HepG2 (cell line): ENCODE data around the gene NLRC5. TPM values are rescaled to one million over a fixed set of nuclear protein-coding genes. Genes with fewer than 3 reads are reported as not detected.

Source experiments
- ATAC-seq: fragments of 200-7000 bp; cut with Tn5 transposase; 3 replicates; pipeline ENCODE4 v1.9.1; 2020; ENCODE audit warnings: mild to moderate bottlenecking, moderate library complexity
- BruUV-seq: library from RNA; stranded (reverse); fragments of 400-500 nt; replicated peaks from 2 replicates; lab custom pipeline; 2021; lab: Mats Ljungman, UMichigan
- CTCF ChIA-PET: fragments of 300-600 bp; formaldehyde crosslinking; extraction: SDS; loops from one replicate; lab custom pipeline; 2021; ENCODE audit warnings: low total read pairs, inconsistent platforms, low intra/inter-chr PET ratio; lab: Yijun Ruan, JAX
- POLR2A ChIA-PET: fragments of 350-600 bp; sonication (Branson Sonifier 250); formaldehyde crosslinking; loops from one replicate; lab custom pipeline; 2020; ENCODE audit warnings: antibody characterized with exemption, inconsistent platforms; lab: Yijun Ruan, JAX
- DNase-seq: peaks from one replicate; pipeline ENCODE4 v3.0.0-alpha.2; 2015; ENCODE audit warnings: low spot score
- FAIRE-seq: peaks from 3 replicates; lab custom pipeline; 2011; peaks lifted over from hg19 to GRCh38; lab: Jason Lieb, UNC
- H2AFZ ChIP-seq: one replicate; pipeline ENCODE4 v1.6.1; 2011; ENCODE audit warnings: low read length, inconsistent platforms
- H3K27ac ChIP-seq: fragments of 300-600 bp; 3 replicates; pipeline ENCODE4 v1.8.0; 2011; ENCODE audit warnings: mixed run types, mild to moderate bottlenecking, mixed read lengths, low read length, inconsistent platforms; ENCODE audit not compliant: insufficient read depth; ENCODE audit errors: extremely low read length
- H3K27me3 ChIP-seq, 2 experiments: fragments of 200-600 bp in 1 of 2; 2 replicates in 1 of 2; 3 replicates in 1 of 2; pipeline versions ENCODE4 v1.6.0 to v1.8.0; 2011; ENCODE audit warnings: low read length in 2 of 2, mild to moderate bottlenecking in 2 of 2, moderate library complexity in 2 of 2, inconsistent platforms in 1 of 2; ENCODE audit not compliant: insufficient read depth in 2 of 2, control insufficient read depth in 1 of 2
- H3K36me3 ChIP-seq, 2 experiments: fragments of 200-600 bp in 1 of 2; replicated peaks in 1 of 2; 2 replicates in 1 of 2; 3 replicates in 1 of 2; pipeline versions ENCODE4 v1.5.1 to v1.8.0; 2011; ENCODE audit warnings: low read length in 2 of 2, inconsistent platforms in 1 of 2; ENCODE audit not compliant: insufficient read depth in 2 of 2, control insufficient read depth in 1 of 2
- H3K4me1 ChIP-seq: 2 replicates; pipeline ENCODE4 v1.5.1; 2012; ENCODE audit warnings: low read length, inconsistent platforms; ENCODE audit not compliant: insufficient read depth
- H3K4me2 ChIP-seq: 2 replicates; pipeline ENCODE4 v1.6.0; 2011; ENCODE audit warnings: low read depth, low read length, inconsistent platforms
- H3K4me3 ChIP-seq, 3 experiments: fragments of 200-600 bp in 1 of 3; sonication (generic), shearing (Covaris generic) in 1 of 3; replicated peaks in 1 of 3; 2 replicates each; pipeline ENCODE4 v1.5.1; 2011 to 2016; ENCODE audit warnings: low read length in 3 of 3, inconsistent platforms in 2 of 3, low read depth in 2 of 3, mild to moderate bottlenecking in 2 of 3, control low read depth in 1 of 3, mixed read lengths in 1 of 3; ENCODE audit not compliant: insufficient read depth in 1 of 3
- H3K79me2 ChIP-seq: one replicate; pipeline ENCODE4 v1.6.1; 2011; ENCODE audit warnings: low read length, inconsistent platforms; ENCODE audit not compliant: insufficient read depth
- H3K9ac ChIP-seq: 2 replicates; pipeline ENCODE4 v1.6.0; 2011; ENCODE audit warnings: mild to moderate bottlenecking, low read depth, low read length, inconsistent platforms; ENCODE audit not compliant: insufficient read depth
- H3K9me3 ChIP-seq: 2 replicates; pipeline ENCODE4 v1.5.1; 2012; ENCODE audit warnings: mild to moderate bottlenecking, low read length
- H4K20me1 ChIP-seq: 2 replicates; pipeline ENCODE4 v1.6.0; 2011; ENCODE audit warnings: inconsistent platforms, mild to moderate bottlenecking, low read length, moderate library complexity; ENCODE audit not compliant: insufficient read depth
- HOXA9 ChIP-seq: sonication (generic); formaldehyde crosslinking; IDR thresholded peaks from 2 replicates; pipeline ENCODE4 v1.8.1; 2022; ENCODE audit warnings: missing genetic modification reagents, mild to moderate bottlenecking, moderate library complexity, borderline replicate concordance
- NFE2L2 ChIP-seq: fragments of 150-350 bp; IDR thresholded peaks from 2 replicates; pipeline ENCODE4 v1.6.1; 2014; ENCODE audit warnings: low read length
- RARG ChIP-seq: sonication (generic); formaldehyde crosslinking; IDR thresholded peaks from 2 replicates; pipeline ENCODE4 v1.4.0; 2020; ENCODE audit warnings: low read depth, mild to moderate bottlenecking, missing genetic modification reagents
- SP5 ChIP-seq: IDR thresholded peaks from 2 replicates; pipeline ENCODE4 v1.6.1; 2016; ENCODE audit warnings: low read depth, borderline replicate concordance
- YY1 ChIP-seq: IDR thresholded peaks from 2 replicates; pipeline ENCODE4 v1.6.1; 2011; ENCODE audit warnings: low read length, low read depth, moderate library complexity, mild to moderate bottlenecking; ENCODE audit not compliant: insufficient read depth, insufficient replicate concordance
- ZNF441 ChIP-seq: sonication (generic); formaldehyde crosslinking; IDR thresholded peaks from 2 replicates; pipeline ENCODE4 v1.7.0; 2021; ENCODE audit warnings: missing genetic modification reagents, borderline replicate concordance
- ZNF460 ChIP-seq: sonication (generic); formaldehyde crosslinking; IDR thresholded peaks from 2 replicates; pipeline ENCODE4 v1.5.1; 2020; ENCODE audit warnings: missing genetic modification reagents, mild to moderate bottlenecking, borderline replicate concordance
- ZNF615 ChIP-seq: sonication (generic); formaldehyde crosslinking; IDR thresholded peaks from 2 replicates; pipeline ENCODE4 v1.5.0; 2020; ENCODE audit warnings: mild to moderate bottlenecking, missing genetic modification reagents, borderline replicate concordance
- ZNF768 ChIP-seq: sonication (generic); formaldehyde crosslinking; IDR thresholded peaks from 2 replicates; pipeline ENCODE4 v1.4.0; 2020; ENCODE audit warnings: missing genetic modification reagents
- ZNF792 ChIP-seq: IDR thresholded peaks from 2 replicates; pipeline ENCODE4 v1.6.1; 2016
- WGBS: methylation state at CpG from one replicate; pipeline ENCODE4 v1.1.6; 2017; ENCODE audit warnings: low lambda C conversion rate; 5-methylcytosine and 5-hydroxymethylcytosine counted together
- in situ Hi-C: cut with HindIII; loops from 2 replicates; pipeline ENCODE4 v1.10.0; 2017; ENCODE audit warnings: low pct_unique_long_range_greater_than_20kb; ENCODE audit not compliant: extremely low pct_ligation_motif_present
- intact Hi-C: fragments of 100-400 bp; cut with micrococcal nuclease; formaldehyde crosslinking; loops from one replicate; pipeline ENCODE4 v1.10.0; 2022; ENCODE audit not compliant: unreplicated experiment
- polyA plus RNA-seq, 8 experiments: library from polyadenylated mRNA; depleted of rRNA in 3 of 8; stranded (reverse) in 7 of 8; unstranded in 1 of 8; fragments of >200 nt; fragmentation: Illumina TruSeq in 4 of 8; extraction: Trizol in 4 of 8; gene quantifications; 2 replicates each; pipeline versions ENCODE4 v1.2.1 to v1.2.3, GENCODE V29; 2011 to 2016; ENCODE audit warnings: low read depth in 4 of 8, missing spikeins in 1 of 8, mixed read lengths in 1 of 8; ENCODE audit not compliant: insufficient read depth in 1 of 8
- total RNA-seq, 5 experiments: library from RNA; depleted of rRNA; stranded (reverse); fragments of >200 nt; fragmentation: Illumina TruSeq; extraction: Trizol; gene quantifications; 2 replicates each; pipeline ENCODE4 v1.2.3, GENCODE V29; 2016; ENCODE audit warnings: low read depth in 1 of 5
- TF ChIP-seq, protein P1 (sequence below): sonication (generic); formaldehyde crosslinking; IDR thresholded peaks from 2 replicates; pipeline ENCODE4 v1.8.1; 2023; ENCODE audit warnings: mild to moderate bottlenecking, moderate library complexity, missing genetic modification reagents
- TF ChIP-seq, protein P2 (sequence below): sonication (generic); formaldehyde crosslinking; IDR thresholded peaks from 2 replicates; pipeline ENCODE4 v1.4.0; 2020; ENCODE audit warnings: missing genetic modification reagents, borderline replicate concordance

NLRC5 gene
- total and polyA plus RNA-seq, 2 of the 13 experiments (the other 11 are each of a cell fraction or from before 2014, with no cell fraction given) = 6.3 to 12.7 TPM

DNA sequence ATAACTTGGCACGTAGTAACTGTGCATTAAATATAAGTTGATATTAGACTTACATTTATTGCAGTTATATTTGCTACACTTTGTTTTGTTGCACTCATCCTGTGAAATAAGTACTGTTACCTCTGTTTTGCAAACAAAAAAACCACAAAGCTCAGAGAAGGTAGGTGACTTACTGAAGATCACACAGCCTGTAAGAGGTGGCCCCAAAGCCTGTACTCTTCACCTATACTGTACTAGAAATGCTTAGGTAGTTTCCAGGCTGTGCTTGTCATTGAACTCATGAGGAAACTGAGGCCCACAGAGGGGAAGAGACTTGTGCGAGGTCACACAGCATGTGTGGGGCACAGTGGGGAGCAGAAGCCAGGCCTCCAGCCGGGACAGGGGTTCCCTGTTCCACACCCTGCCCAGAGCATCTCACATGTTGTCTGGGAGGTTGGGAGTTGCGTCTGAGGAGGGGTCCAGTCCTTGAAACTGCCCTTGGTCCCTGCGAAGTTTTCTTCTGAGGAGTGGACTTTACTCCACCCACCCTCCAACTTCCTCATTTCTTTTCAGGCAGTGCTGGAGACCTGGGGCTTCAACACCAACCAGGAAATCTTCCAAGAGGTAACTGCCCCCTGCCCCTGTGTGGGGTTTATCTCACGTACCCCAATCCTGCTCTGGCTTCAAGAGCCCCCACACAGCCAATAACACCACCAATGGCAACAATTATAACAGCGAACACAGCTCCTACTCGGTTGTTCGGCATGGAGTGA, 14.6 kb upstream of the NLRC5 start:
- CTCF ChIA-PET = no interaction called here
- no peaks in the 10 kb centered on the region for H3K9me3 ChIP-seq
- no peak for ATAC-seq

GRCh38 chr16:56975714-56976113, 13.6 kb upstream of the NLRC5 start:
- Histone ChIP-seq H3K4me3 (no peak overlapping the region), H3K4me1 (peaks cover 32% of the 10 kb centered on the region), H4K20me1 (no peaks in the 10 kb centered on the region), H3K36me3 (no peaks in the 10 kb centered on the region), H3K9ac (no peak overlapping the region), H3K27ac (no peak overlapping the region), H3K79me2 (no peaks in the 10 kb centered on the region), H2AFZ (no peak overlapping the region), H3K4me2 (no peak overlapping the region), H3K27me3 (peaks cover 0 to 27% of the 10 kb centered on the region in 2 experiments; a peak in 2 of 5 replicates), H3K9me3 (no peaks in the 10 kb centered on the region)
- 61% methylated on average over 10 of the region's 10 CpGs for WGBS
- DNase-seq = no peak
- in situ Hi-C loops (no loop called here), intact Hi-C loops (no loop called here)
- no peak for ATAC-seq
- no peak for FAIRE-seq
- TF ChIP-seq RARG (CRISPR knock-in tag) (no peak), ZNF615 (CRISPR knock-in tag) (no peak), YY1 (no peak), HOXA9 (CRISPR knock-in tag) (no peak), ZNF792 (CRISPR knock-in tag) (no peak), SP5 (CRISPR knock-in tag) (no peak), ZNF460 (CRISPR knock-in tag) (no peak), NFE2L2 (no peak)
- TF ChIP-seq, protein P1, sequence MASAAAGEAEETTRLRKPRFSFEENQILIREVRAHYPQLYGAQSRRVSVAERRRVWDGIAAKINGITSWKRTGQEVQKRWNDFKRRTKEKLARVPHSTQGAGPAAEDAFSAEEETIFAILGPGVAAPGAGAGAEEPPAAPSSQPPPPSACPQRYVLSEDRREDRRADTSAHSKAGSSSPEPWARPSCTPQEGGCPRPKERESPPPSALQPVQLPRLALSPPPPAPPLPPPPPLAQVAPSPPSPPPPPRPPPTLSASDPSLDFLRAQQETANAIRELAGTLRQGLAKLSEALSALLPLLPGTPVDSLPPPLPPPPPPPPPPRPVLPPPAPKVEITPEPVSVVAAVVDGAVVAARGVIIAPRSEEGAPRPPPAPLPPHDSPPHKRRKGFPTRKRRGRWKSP (CRISPR knock-in tag) = no peak
- TF ChIP-seq, protein P2, sequence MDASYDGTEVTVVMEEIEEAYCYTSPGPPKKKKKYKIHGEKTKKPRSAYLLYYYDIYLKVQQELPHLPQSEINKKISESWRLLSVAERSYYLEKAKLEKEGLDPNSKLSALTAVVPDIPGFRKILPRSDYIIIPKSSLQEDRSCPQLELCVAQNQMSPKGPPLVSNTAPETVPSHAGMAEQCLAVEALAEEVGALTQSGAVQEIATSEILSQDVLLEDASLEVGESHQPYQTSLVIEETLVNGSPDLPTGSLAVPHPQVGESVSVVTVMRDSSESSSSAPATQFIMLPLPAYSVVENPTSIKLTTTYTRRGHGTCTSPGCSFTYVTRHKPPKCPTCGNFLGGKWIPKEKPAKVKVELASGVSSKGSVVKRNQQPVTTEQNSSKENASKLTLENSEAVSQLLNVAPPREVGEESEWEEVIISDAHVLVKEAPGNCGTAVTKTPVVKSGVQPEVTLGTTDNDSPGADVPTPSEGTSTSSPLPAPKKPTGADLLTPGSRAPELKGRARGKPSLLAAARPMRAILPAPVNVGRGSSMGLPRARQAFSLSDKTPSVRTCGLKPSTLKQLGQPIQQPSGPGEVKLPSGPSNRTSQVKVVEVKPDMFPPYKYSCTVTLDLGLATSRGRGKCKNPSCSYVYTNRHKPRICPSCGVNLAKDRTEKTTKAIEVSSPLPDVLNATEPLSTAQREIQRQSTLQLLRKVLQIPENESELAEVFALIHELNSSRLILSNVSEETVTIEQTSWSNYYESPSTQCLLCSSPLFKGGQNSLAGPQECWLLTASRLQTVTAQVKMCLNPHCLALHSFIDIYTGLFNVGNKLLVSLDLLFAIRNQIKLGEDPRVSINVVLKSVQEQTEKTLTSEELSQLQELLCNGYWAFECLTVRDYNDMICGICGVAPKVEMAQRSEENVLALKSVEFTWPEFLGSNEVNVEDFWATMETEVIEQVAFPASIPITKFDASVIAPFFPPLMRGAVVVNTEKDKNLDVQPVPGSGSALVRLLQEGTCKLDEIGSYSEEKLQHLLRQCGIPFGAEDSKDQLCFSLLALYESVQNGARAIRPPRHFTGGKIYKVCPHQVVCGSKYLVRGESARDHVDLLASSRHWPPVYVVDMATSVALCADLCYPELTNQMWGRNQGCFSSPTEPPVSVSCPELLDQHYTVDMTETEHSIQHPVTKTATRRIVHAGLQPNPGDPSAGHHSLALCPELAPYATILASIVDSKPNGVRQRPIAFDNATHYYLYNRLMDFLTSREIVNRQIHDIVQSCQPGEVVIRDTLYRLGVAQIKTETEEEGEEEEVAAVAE (CRISPR knock-in tag) = no peak
- CTCF ChIA-PET = no interaction called here
- BruUV-seq = no TSS peak
- POLR2A ChIA-PET = interaction anchor here (1.8 kb wide), 1 partner anchor 8 kb away, joined by 4 read pairs; no protein-coding TSS in a partner anchor

More for the DNA sequence above, 14.6 kb upstream of the NLRC5 start:
- no peaks in the 10 kb centered on the region for H4K20me1 ChIP-seq
- H2AFZ ChIP-seq = no peak overlapping the region
- H3K27ac ChIP-seq = no peak overlapping the region
- peaks cover 32% of the 10 kb centered on the region for H3K4me1 ChIP-seq
- peak; percentile 85 for TF ChIP-seq ZNF768
- no peak for TF ChIP-seq ZNF441 (CRISPR knock-in tag)
- BruUV-seq = no TSS peak
- WGBS = 60% methylated on average over 9 of the region's 9 CpGs
- H3K79me2 ChIP-seq = no peaks in the 10 kb centered on the region
- POLR2A ChIA-PET = no interaction called here
- no peak for DNase-seq
- in situ Hi-C loops (no loop called here), intact Hi-C loops (no loop called here)
- H3K4me3 ChIP-seq = no peak overlapping the region
- no peak for FAIRE-seq
- no peaks in the 10 kb centered on the region for H3K36me3 ChIP-seq
- no peak overlapping the region for H3K4me2 ChIP-seq
- H3K27me3 ChIP-seq = peaks cover 0 to 27% of the 10 kb centered on the region in 2 experiments; a peak in 2 of 5 replicates
- H3K9ac ChIP-seq = no peak overlapping the region
